ENCODE measurements around the gene HERC2.

HERC2 gene

DNA sequence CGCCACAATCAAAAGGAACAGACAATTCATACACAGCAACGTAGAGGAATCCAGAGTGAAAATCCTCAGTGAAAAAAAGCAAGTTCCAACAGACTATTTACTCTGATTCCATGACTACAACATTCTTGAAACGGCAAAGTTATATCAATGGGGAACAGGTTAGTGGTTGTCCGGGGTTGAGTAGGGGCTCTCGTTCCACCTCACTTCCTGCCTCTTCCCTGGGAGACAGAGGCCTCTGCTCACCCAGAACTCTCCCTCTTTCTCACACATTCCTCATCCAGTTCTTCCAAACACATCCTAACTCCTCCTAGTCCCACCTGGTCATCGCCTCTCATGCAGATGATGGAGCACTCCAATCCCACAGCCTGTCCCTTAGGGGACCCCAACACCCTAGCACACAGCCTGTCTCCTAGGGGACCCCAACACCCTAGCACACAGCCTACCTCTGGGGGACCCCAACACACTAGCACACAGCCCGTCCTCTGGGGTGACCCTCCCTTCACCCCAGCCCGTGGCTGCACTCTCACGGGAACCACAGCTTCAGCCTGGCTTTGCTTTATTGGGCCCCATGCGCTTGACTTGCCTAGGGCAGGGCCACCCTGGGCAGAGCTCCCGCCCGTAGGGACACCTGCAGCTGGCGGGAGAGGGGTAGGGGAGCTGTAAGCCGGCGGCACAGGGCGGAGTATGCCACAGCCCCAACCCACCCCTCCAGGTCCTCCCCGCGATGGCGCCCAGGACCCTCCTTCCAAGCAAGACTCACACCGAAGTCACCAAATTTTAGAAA, 228.0 kb downstream of the HERC2 start:
- DNase-seq = no peak

- DNase-seq = no peak
Observed at GRCh38 chr15:28091313-28091712, 230.7 kb downstream of the HERC2 start.

- DNase-seq = no peak
Observed at GRCh38 chr15:28086175-28086703, 235.7 kb downstream of the HERC2 start.

DNA sequence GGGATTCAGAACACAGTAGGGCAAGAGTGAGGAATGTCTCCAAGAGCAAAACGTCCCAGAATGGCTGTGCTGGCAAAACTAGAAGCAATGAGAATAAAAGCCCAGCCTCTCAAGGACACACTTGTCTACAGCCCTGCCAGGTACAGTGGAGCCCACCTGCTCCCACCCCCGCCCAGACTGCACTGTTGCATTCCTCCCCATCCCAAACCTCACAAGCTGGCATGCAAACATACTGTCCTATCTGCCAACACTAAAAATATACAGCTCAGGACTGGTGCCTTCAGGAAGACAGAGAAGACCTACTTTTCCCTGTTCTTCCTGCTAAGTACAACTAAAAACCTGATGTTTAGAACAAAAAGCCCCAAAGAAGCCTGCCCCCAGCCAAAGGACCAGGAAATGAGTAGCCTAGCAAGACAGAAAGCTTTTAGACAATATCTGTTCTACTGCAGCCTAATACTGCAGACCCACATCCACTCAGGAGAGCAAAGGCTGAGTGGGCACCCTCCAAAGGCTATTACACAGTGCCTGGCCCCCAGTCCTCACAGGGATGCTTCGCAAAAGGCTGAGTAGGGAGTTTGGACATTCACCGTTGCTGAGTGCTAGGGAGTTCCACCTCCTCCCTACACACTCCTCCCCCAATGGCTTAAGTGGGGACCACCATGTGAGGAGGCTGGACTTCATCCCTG, 236.3 kb downstream of the HERC2 start:
- no peak for DNase-seq

GRCh38 chr15:28084547-28084946, 237.4 kb downstream of the HERC2 start:
- no peak for DNase-seq

DNA sequence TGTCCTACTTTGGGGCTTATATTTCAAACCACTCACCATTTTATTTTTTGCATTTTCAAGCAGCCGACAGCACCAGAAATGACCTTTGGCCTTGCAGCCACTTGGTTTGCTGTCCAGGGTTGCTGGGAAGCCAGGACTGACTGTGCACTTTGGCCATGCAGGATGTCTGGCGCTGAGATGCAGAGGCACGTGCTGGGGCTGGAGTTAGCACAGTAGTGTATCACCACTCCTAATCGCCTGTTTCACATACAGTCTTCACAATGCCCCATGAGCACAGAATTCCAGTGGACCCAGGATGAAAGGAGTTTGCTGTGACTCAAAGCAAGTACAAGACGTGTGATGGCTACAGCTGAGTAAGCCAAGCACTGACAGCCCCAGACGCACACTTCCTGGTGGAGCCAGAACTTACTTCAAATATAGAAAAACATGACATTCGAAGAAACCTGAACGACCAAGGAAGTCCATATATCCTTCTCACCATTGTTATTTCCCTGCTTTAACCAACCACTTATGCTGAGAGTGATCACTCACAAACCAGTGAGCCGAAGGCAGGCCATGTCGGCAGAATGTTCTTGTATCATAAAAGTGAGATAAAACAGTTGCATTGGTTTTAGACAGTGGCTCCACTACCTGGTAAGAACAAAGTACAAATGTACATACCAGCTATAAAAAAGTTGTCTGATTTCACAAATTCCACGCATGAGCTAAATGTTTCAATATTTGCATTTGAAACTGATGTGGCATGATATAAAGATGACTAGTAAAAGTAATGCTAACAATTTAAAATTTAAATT, 238.9 kb downstream of the HERC2 start:
- DNase-seq = no peak

DNA sequence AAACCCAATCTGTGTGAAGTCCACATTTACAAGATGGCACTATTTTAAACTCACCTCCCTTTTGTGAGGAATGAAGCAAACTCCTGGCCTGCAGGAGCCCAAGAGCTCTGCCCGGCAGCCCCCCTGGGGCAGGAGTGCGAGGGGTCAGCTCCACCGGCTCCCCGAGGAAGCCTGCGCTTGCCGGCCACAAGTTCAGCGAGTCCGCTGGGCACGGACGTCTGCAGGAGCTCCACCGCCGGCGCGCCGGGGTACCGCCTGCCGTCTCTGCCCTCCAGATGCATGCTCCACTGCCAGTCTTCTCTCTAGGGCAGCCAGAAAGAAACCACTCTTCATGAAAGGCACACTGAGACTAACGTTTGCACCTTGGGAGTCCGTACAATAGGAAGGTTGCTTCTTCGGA, 240.4 kb downstream of the HERC2 start:
- no peak for DNase-seq

GRCh38 chr15:28080386-28080785, 241.6 kb downstream of the HERC2 start:
- no peak for DNase-seq

DNA sequence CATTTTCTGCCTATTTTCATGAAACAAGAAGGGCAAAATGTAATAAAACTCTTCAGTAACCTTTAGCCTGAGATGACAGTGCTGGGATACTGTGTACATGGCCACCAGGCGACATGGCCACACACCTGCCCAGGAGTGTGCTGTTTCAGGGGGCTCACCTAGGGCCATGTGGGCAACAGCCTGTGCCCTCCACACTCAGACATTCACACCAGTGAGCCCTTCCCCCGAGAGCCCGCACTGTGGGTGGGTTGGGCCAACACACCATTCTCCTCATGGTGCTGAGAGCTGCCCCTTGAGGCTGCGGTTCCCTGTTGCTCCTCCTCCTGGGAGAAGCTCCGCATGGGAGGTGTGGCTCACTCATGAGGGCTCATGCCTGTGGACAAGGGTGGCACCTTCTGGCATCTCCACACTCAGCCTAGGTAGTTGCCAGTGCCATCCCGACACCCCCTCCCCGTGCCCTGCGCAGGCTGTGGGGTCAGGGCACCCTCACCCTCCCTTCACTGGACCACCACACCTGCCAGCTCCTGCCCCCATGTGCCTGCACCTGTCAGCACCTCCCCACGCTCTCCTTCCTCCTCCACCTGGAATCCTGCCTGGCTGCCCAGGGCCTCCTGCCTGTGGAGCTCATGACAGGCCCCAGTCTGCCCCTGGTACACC, 242.5 kb downstream of the HERC2 start:
- DNase-seq = no peak

GRCh38 chr15:28078191-28078719, 243.7 kb downstream of the HERC2 start:
- DNase-seq = no peak

DNA sequence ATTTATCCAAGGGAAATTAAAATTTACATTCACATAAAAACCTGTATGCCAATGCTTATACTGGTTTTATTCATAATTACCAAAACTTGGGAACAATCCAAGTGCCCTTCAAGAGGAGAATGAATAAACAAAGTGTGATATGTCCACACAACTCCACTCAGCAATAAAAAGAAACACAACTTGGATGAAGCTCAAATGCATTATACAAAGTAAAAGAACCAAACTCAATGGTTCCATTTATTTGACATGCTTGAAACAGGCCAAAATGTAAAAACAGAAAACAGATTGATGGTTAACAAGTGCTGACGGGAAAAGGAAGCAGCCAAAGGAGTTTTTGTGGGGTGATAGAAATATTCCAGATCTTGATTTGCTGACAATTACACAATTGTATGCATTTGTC, 246.4 kb downstream of the HERC2 start:
- DNase-seq = no peak

GRCh38 chr15:28068930-28069329, 253.0 kb downstream of the HERC2 start:
- DNase-seq = no peak

GRCh38 chr15:28066231-28066630, 255.7 kb downstream of the HERC2 start:
- DNase-seq = no peak
